IMR-90 (cell line): ENCODE data around the gene KHDRBS1. TPM values are rescaled to one million over a fixed set of nuclear protein-coding genes. Genes with fewer than 3 reads are reported as not detected.

ENCODE experiments used
- ATAC-seq: fragments of 200-7000 bp; cut with Tn5 transposase; 2 replicates; pipeline ENCODE4 v1.9.1; 2020; ENCODE audit warnings: low read depth, mild to moderate bottlenecking, moderate library complexity
- BruUV-seq: library from RNA; stranded (reverse); fragments of 400-500 nt; replicated peaks from 2 replicates; lab custom pipeline; 2021; lab: Mats Ljungman, UMichigan
- CTCF ChIA-PET: fragments of 300-600 bp; formaldehyde crosslinking; extraction: SDS; loops from one replicate; lab custom pipeline; 2021; ENCODE audit warnings: antibody characterized with exemption; lab: Yijun Ruan, JAX
- POLR2A ChIA-PET: fragments of 300-600 bp; sonication (Branson Sonifier 250); formaldehyde crosslinking; loops from one replicate; lab custom pipeline; 2022; ENCODE audit warnings: antibody characterized with exemption; ENCODE audit not compliant: unreplicated experiment; lab: Charles Lee
- DNase-seq: peaks from one replicate; pipeline ENCODE4 v3.0.0; 2013
- H2AFZ ChIP-seq: replicated peaks from 2 replicates; pipeline ENCODE3; 2013; ENCODE audit warnings: low read length, mild to moderate bottlenecking; ENCODE audit not compliant: poor library complexity
- H2AK5ac ChIP-seq: 2 replicates; pipeline ENCODE4 v1.6.1; 2013; ENCODE audit warnings: low read depth, low read length, inconsistent platforms
- H2AK9ac ChIP-seq: replicated peaks from 2 replicates; pipeline ENCODE3; 2013; ENCODE audit warnings: mild to moderate bottlenecking, low read depth, low read length, moderate library complexity; ENCODE audit not compliant: poor library complexity
- H2BK120ac ChIP-seq: 2 replicates; pipeline ENCODE4 v1.6.1; 2013; ENCODE audit warnings: low read depth, low read length, inconsistent platforms
- H2BK15ac ChIP-seq: 3 replicates; pipeline ENCODE4 v1.6.1; 2013; ENCODE audit warnings: low read depth, low read length, inconsistent platforms
- H2BK20ac ChIP-seq: 2 replicates; pipeline ENCODE4 v1.6.1; 2013; ENCODE audit warnings: low read depth, mild to moderate bottlenecking, inconsistent platforms, low read length, moderate library complexity
- H2BK5ac ChIP-seq: 2 replicates; pipeline ENCODE4 v1.6.1; 2013; ENCODE audit warnings: mild to moderate bottlenecking, low read depth, low read length, inconsistent platforms; ENCODE audit not compliant: poor library complexity, severe bottlenecking
- H3K14ac ChIP-seq: replicated peaks from 2 replicates; pipeline ENCODE4 v1.6.1; 2013; ENCODE audit warnings: low read depth, low read length, inconsistent platforms
- H3K18ac ChIP-seq: 2 replicates; pipeline ENCODE4 v1.6.1; 2013; ENCODE audit warnings: low read depth, low read length, control low read depth
- H3K23ac ChIP-seq: 2 replicates; pipeline ENCODE4 v1.6.1; 2013; ENCODE audit warnings: low read depth, low read length, inconsistent platforms
- H3K27ac ChIP-seq: 2 replicates; pipeline ENCODE4 v1.5.1; 2013; ENCODE audit warnings: mild to moderate bottlenecking, control low read depth, low read length; ENCODE audit not compliant: insufficient read depth
- H3K27me3 ChIP-seq: 2 replicates; pipeline ENCODE4 v1.6.1; 2013; ENCODE audit warnings: low read length; ENCODE audit not compliant: control insufficient read depth, insufficient read depth
- H3K36me3 ChIP-seq: 2 replicates; pipeline ENCODE4 v1.6.1; 2013; ENCODE audit warnings: low read length, mixed read lengths; ENCODE audit not compliant: control insufficient read depth, insufficient read depth
- H3K4ac ChIP-seq: 2 replicates; pipeline ENCODE4 v1.6.1; 2013; ENCODE audit warnings: low read depth, low read length, inconsistent platforms
- H3K4me1 ChIP-seq: 2 replicates; pipeline ENCODE4 v1.6.1; 2013; ENCODE audit warnings: low read length, mixed read lengths; ENCODE audit not compliant: control insufficient read depth, insufficient read depth
- H3K4me2 ChIP-seq: 2 replicates; pipeline ENCODE4 v1.6.1; 2013; ENCODE audit warnings: low read depth, mild to moderate bottlenecking, control low read depth, low read length, moderate library complexity
- H3K4me3 ChIP-seq: 2 replicates; pipeline ENCODE4 v1.5.1; 2013; ENCODE audit warnings: low read depth, mild to moderate bottlenecking, control low read depth, low read length, moderate library complexity; ENCODE audit not compliant: insufficient read depth
- H3K56ac ChIP-seq: 2 replicates; pipeline ENCODE4 v1.6.1; 2013; ENCODE audit warnings: low read length, inconsistent platforms; ENCODE audit not compliant: insufficient read depth; ENCODE audit errors: extremely low read depth
- H3K79me1 ChIP-seq, 2 experiments: 2 replicates each; pipeline ENCODE4 v1.6.1; 2013; ENCODE audit warnings: low read length in 2 of 2, inconsistent platforms in 1 of 2, low read depth in 1 of 2
- H3K9ac ChIP-seq: 2 replicates; pipeline ENCODE4 v1.6.1; 2013; ENCODE audit warnings: low read depth, low read length, control low read depth
- H3K9me1 ChIP-seq: 2 replicates; pipeline ENCODE4 v1.6.1; 2013; ENCODE audit warnings: low read length, inconsistent platforms; ENCODE audit not compliant: insufficient read depth
- H3K9me3 ChIP-seq: 2 replicates; pipeline ENCODE4 v1.6.1; 2013; ENCODE audit warnings: low read length; ENCODE audit not compliant: control insufficient read depth, insufficient read depth
- H4K20me1 ChIP-seq: 2 replicates; pipeline ENCODE4 v1.6.1; 2013; ENCODE audit warnings: low read length, inconsistent platforms; ENCODE audit not compliant: insufficient read depth
- H4K5ac ChIP-seq: 2 replicates; pipeline ENCODE4 v1.6.1; 2013; ENCODE audit warnings: mild to moderate bottlenecking, low read depth, low read length, control low read depth
- H4K8ac ChIP-seq, 2 experiments: 2 replicates each; pipeline ENCODE4 v1.6.1; 2013; ENCODE audit warnings: low read depth in 2 of 2, low read length in 2 of 2, control low read depth in 1 of 2, inconsistent platforms in 1 of 2
- H4K91ac ChIP-seq: 2 replicates; pipeline ENCODE4 v1.6.1; 2013; ENCODE audit warnings: low read depth, low read length, inconsistent platforms; ENCODE audit not compliant: insufficient read depth
- CEBPB ChIP-seq: IDR thresholded peaks from 2 replicates; pipeline ENCODE4 v1.6.1; 2012; ENCODE audit warnings: low read depth, low read length, improper control_type of control experiment
- CHD1 ChIP-seq: IDR thresholded peaks from 2 replicates; pipeline ENCODE4 v1.6.1; 2012; ENCODE audit warnings: low read depth, low read length, improper control_type of control experiment
- FOS ChIP-seq: fragments of 150-350 bp; IDR thresholded peaks from 2 replicates; pipeline ENCODE4 v1.6.1; 2016; ENCODE audit warnings: low read depth, low read length
- MAFK ChIP-seq: IDR thresholded peaks from 2 replicates; pipeline ENCODE4 v1.6.1; 2012; ENCODE audit warnings: low read depth, low read length, improper control_type of control experiment
- MAZ ChIP-seq: IDR thresholded peaks from 2 replicates; pipeline ENCODE4 v1.6.1; 2012; ENCODE audit warnings: low read depth, mild to moderate bottlenecking, low read length, improper control_type of control experiment, moderate library complexity, borderline replicate concordance
- MXI1 ChIP-seq: IDR thresholded peaks from 2 replicates; pipeline ENCODE4 v1.6.1; 2012; ENCODE audit warnings: low read depth, mild to moderate bottlenecking, low read length, moderate library complexity, borderline replicate concordance
- POLR2A ChIP-seq: IDR thresholded peaks from 2 replicates; pipeline ENCODE4 v1.6.1; 2012; ENCODE audit warnings: mild to moderate bottlenecking, low read depth, low read length
- RAD21 ChIP-seq: IDR thresholded peaks from 2 replicates; pipeline ENCODE4 v1.6.1; 2012; ENCODE audit warnings: low read length, improper control_type of control experiment
- SMC3 ChIP-seq: fragments of 150-350 bp; IDR thresholded peaks from 2 replicates; pipeline ENCODE4 v1.6.1; 2016; ENCODE audit warnings: low read depth, mild to moderate bottlenecking, antibody characterized with exemption, low read length, moderate library complexity
- WGBS, 2 experiments: methylation state at CpG; one replicate each; pipeline versions ENCODE4 v1.1.5 to v1.1.7; 2013; ENCODE audit warnings: missing lambda C conversion rate in 2 of 2; ENCODE audit not compliant: insufficient read length in 1 of 2; ENCODE audit errors: extremely low coverage in 2 of 2; 5-methylcytosine and 5-hydroxymethylcytosine counted together
- dilution Hi-C: fragments of 300-500 bp; cut with HindIII; formaldehyde crosslinking; loops from one replicate; pipeline ENCODE4 v1.14.3; 2018; ENCODE audit warnings: low sequenced_read_pairs; ENCODE audit not compliant: unreplicated experiment
- in situ Hi-C: fragments of 300-500 bp; cut with MboI; formaldehyde crosslinking; loops from 3 replicates; pipeline ENCODE4 v1.14.3; 2019; ENCODE audit warnings: low sequenced_read_pairs, inconsistent platforms, mixed read lengths
- intact Hi-C: fragments of 100-400 bp; cut with micrococcal nuclease; formaldehyde crosslinking; loops from 2 replicates; pipeline ENCODE4 v1.10.0; 2022
- polyA plus RNA-seq, 3 experiments: library from polyadenylated mRNA; depleted of rRNA; stranded (reverse); fragments of >200 nt; gene quantifications; 2 replicates each; pipeline ENCODE4 v1.2.3, GENCODE V29; 2012; ENCODE audit warnings: low replicate concordance in 1 of 3
- total RNA-seq: library from RNA; depleted of rRNA; stranded (reverse); fragments of >200 nt; gene quantifications from 2 replicates; pipeline ENCODE4 v1.2.3, GENCODE V29; 2012
- TF ChIP-seq, protein P1 (sequence below): conservative IDR thresholded peaks from 2 replicates; pipeline ENCODE4 v1.5.1; 2012; ENCODE audit warnings: mild to moderate bottlenecking, low read depth, low read length, improper control_type of control experiment
- TF ChIP-seq, protein P2 (sequence below): fragments of 150-350 bp; IDR thresholded peaks from 2 replicates; pipeline ENCODE4 v1.6.1; 2016; ENCODE audit warnings: low read depth, mild to moderate bottlenecking, low read length, moderate library complexity, borderline replicate concordance
- TF ChIP-seq, protein P3 (sequence below): fragments of 150-350 bp; IDR thresholded peaks from 2 replicates; pipeline ENCODE4 v1.6.1; 2017; ENCODE audit warnings: mild to moderate bottlenecking, antibody characterized with exemption, low read length, low read depth

KHDRBS1 gene
- total and polyA plus RNA-seq, 2 of the 4 experiments (the other 2 are of a cell fraction): 33.7 to 67.6 TPM

DNA sequence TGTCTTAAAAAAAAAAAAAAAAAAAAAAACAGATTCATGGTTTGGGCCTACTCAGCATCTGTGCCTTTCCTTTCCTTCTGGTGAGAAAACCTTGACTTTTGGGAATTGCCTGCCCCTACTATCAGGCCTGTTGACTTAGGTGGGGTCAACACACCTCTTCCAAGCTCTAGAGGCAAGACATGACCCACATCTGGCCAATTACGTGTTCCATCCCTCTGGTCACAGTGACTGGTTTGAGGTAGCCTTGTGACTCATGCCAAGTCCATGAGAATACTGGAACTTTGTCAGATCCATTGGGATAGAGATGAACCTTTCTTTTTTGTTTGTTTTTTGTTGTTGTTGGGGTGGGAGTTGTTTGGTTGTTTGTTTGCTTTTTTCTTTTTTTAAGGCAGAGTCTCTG, 37.3 kb upstream of the KHDRBS1 start:
- ChIA-PET POLR2A (no interaction called here), CTCF (interaction anchor here (0.5 to 0.8 kb wide), 2 partner anchors 9 to 11 kb away, joined by 3 to 6 read pairs; no protein-coding TSS in a partner anchor)
- dilution Hi-C loops (no loop called here), intact Hi-C loops (loop anchor here (2.0 kb wide), 1 partner anchor 86 kb away; no protein-coding TSS in a partner anchor), in situ Hi-C loops (loop anchor here (25.0 kb wide), 1 partner anchor 89 kb away; no protein-coding TSS in a partner anchor)
- H4K91ac ChIP-seq: no peak overlapping the region
- H2AK5ac ChIP-seq: no peak overlapping the region
- no peak overlapping the region for H2BK20ac ChIP-seq
- H4K20me1 ChIP-seq: no peaks in the 10 kb centered on the region; the same call in 1 of the 2 replicates
- H2BK120ac ChIP-seq: no peak overlapping the region
- H4K8ac ChIP-seq: no peak overlapping the region
- H3K36me3 ChIP-seq: no peaks in the 10 kb centered on the region
- BruUV-seq: no TSS peak
- H4K5ac ChIP-seq: no peak overlapping the region
- no peak overlapping the region for H2AFZ ChIP-seq
- H3K18ac ChIP-seq: no peak overlapping the region
- no CpG with 5 or more reads among the region's 1 CpG for WGBS, 2 experiments
- DNase-seq (peak; percentile 51), ATAC-seq (no peak)
- H2BK15ac ChIP-seq: no peak overlapping the region; the same call in 2 of the 3 replicates
- no peak overlapping the region for H3K4me3 ChIP-seq
- H3K4me2 ChIP-seq: no peak overlapping the region
- no peak overlapping the region for H3K9ac ChIP-seq
- peaks cover 6% of the 10 kb centered on the region for H3K27me3 ChIP-seq
- TF ChIP-seq CEBPB (no peak), POLR2A (no peak), CHD1 (no peak), SMC3 (no peak), FOS (no peak), MAFK (no peak), RAD21 (no peak), MAZ (no peak), MXI1 (no peak)
- TF ChIP-seq, protein P1, sequence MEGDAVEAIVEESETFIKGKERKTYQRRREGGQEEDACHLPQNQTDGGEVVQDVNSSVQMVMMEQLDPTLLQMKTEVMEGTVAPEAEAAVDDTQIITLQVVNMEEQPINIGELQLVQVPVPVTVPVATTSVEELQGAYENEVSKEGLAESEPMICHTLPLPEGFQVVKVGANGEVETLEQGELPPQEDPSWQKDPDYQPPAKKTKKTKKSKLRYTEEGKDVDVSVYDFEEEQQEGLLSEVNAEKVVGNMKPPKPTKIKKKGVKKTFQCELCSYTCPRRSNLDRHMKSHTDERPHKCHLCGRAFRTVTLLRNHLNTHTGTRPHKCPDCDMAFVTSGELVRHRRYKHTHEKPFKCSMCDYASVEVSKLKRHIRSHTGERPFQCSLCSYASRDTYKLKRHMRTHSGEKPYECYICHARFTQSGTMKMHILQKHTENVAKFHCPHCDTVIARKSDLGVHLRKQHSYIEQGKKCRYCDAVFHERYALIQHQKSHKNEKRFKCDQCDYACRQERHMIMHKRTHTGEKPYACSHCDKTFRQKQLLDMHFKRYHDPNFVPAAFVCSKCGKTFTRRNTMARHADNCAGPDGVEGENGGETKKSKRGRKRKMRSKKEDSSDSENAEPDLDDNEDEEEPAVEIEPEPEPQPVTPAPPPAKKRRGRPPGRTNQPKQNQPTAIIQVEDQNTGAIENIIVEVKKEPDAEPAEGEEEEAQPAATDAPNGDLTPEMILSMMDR: no peak
- TF ChIP-seq, protein P2, sequence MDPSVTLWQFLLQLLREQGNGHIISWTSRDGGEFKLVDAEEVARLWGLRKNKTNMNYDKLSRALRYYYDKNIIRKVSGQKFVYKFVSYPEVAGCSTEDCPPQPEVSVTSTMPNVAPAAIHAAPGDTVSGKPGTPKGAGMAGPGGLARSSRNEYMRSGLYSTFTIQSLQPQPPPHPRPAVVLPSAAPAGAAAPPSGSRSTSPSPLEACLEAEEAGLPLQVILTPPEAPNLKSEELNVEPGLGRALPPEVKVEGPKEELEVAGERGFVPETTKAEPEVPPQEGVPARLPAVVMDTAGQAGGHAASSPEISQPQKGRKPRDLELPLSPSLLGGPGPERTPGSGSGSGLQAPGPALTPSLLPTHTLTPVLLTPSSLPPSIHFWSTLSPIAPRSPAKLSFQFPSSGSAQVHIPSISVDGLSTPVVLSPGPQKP: no peak
- TF ChIP-seq, protein P3, sequence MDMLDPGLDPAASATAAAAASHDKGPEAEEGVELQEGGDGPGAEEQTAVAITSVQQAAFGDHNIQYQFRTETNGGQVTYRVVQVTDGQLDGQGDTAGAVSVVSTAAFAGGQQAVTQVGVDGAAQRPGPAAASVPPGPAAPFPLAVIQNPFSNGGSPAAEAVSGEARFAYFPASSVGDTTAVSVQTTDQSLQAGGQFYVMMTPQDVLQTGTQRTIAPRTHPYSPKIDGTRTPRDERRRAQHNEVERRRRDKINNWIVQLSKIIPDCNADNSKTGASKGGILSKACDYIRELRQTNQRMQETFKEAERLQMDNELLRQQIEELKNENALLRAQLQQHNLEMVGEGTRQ: no peak
- no peak overlapping the region for H3K4ac ChIP-seq
- no peak overlapping the region for H3K14ac ChIP-seq
- H3K9me1 ChIP-seq: 0 out of 2 replicates have a peak, but pooled peaks cover 3% of the 10 kb centered on the region
- no peak overlapping the region for H2BK5ac ChIP-seq
- no peak overlapping the region for H2AK9ac ChIP-seq
- no peaks in the 10 kb centered on the region for H3K9me3 ChIP-seq
- no peak overlapping the region; the same call in 1 of the 2 replicates for H3K56ac ChIP-seq
- no peak overlapping the region for H3K27ac ChIP-seq
- H3K79me1 ChIP-seq: no peaks in the 10 kb centered on the region
- H3K4me1 ChIP-seq: peaks cover 6% of the 10 kb centered on the region
- H3K23ac ChIP-seq: no peak overlapping the region
